ENCODE results near the gene DNAJC5.
"Not testable (repeated sequence)": the region's sequence is repeated elsewhere in the genome, so short reads cannot be mapped to it uniquely, and the experiment has no call there.

Gene DNAJC5

DNA sequence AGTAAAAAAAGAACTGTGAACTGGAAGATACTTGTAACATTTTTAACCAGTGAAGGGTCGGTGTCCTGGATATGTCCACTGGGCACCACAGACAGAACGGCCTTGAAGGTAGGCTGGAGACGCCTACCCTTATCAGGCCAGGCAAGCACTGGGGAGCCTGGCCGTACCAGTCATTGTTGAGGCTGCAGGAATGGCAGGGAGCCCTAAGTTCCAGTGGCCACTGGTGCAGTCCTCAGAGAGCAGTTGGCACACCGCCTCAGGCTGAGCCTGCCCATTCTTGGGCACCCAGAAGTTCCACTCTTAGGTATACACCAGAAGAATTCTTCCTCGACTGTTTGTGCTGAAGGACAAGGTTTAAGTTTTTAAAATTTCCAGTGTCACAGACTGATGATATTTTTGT, 20.5 kb downstream of the DNAJC5 start:
- no peak for DNase-seq

- not testable (repeated sequence) for DNase-seq
These were observed 21.5 kb downstream of the DNAJC5 start for GRCh38 chr20:63916371-63916939.

DNA sequence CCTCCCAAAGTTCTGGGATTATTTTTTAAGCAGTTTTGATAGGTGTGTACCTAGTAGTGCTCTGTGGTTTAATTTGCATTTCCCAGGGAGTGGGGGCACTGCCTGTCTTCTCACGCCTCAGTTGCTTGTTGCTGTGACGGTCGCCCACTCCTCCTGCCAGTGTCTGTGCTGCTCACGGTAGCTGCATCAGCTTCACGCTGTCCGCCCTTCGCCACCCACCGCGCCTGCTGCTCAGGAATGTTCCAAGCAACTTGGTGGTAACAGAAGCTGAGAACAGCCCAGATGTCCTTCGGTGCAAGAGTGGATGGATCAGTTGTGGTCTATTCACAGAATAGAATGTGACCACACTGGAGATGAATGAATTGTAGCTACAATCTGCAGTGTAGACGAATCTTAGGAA, 22.9 kb downstream of the DNAJC5 start:
- no peak for DNase-seq

- no peak for DNase-seq
These were observed 24.2 kb downstream of the DNAJC5 start for GRCh38 chr20:63919130-63919529.

DNA sequence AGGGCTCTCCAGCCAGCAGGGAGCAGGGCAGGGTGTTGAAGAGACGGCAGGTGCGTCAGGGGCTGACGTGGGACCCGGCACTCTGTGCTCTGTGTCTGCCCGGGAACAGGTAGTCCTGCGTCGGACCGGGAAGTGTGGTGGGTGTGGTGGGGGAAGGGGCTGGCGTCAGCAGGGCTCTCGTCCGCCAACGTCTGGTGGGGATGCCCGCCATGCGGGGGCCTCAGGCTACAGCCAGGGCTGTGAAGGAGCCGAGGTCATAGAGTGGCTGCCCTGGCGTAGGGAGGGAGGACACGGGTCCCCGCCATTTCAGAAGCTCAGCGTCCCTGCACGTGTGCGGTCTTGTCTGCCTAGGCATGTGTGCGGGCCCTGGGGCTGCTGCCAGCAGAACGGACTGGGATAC, 25.3 kb downstream of the DNAJC5 start:
- no peak for DNase-seq

GRCh38 chr20:63923651-63924050, 28.7 kb downstream of the DNAJC5 start:
- no peak for DNase-seq

DNA sequence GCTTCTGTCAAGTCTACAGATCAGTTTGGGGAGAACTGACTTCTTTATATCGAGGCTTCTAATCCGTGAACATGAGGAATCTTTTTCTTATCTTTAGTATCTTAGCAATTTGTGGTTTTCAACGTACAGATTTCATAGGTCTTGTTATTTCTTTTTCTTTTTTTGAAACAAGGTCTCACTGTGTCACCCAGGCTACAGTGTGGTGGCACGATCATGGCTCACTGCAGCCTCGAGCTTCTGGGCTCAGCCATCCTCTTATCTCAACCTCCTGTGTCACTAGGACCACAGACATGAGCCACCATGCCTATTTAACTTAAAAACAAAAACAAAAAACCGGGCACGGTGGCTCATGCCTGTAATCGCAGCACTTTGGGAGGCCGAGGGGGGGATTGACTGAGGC, 29.3 kb downstream of the DNAJC5 start:
- no peak for DNase-seq

DNA sequence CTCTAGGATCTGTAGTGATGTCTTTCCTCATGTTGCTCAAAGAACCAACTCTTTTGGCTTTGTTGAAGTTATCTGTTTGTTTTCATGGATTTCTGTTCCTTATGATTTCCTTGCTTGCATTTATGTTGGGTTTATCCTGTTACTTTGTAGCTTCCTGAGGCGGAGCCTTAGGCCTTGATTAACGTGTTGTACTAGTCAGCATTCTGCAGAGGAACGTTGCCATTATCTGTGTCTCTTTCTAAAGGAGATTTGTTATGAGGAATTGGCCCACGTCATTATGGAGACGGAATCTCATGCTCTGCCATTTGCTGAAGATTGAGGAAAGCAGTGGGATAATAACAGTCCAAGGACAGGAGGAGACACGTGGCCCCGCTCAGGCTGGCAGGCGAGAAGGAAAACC, 31.4 kb downstream of the DNAJC5 start:
- no peak for DNase-seq

DNA sequence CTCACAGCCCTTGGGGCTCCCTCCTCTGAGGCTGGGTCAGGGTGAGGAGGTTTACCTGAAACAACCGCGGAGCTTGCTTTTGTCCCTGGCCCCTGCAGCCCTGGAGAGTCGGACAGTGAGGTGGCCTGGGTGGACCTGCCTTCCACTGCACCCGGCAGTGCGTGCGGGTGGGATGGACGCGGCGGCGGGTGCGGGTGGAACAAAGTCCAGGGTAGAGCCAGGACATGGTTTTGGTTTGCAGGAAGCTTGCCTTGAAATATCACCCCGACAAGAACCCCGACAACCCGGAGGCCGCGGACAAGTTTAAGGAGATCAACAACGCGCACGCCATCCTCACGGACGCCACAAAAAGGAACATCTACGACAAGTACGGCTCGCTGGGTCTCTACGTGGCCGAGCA, 34.1 kb downstream of the DNAJC5 start:
- DNase-seq, result no peak

- not testable (repeated sequence) for DNase-seq
These were observed 34.6 kb downstream of the DNAJC5 start for GRCh38 chr20:63929473-63929883.

DNA sequence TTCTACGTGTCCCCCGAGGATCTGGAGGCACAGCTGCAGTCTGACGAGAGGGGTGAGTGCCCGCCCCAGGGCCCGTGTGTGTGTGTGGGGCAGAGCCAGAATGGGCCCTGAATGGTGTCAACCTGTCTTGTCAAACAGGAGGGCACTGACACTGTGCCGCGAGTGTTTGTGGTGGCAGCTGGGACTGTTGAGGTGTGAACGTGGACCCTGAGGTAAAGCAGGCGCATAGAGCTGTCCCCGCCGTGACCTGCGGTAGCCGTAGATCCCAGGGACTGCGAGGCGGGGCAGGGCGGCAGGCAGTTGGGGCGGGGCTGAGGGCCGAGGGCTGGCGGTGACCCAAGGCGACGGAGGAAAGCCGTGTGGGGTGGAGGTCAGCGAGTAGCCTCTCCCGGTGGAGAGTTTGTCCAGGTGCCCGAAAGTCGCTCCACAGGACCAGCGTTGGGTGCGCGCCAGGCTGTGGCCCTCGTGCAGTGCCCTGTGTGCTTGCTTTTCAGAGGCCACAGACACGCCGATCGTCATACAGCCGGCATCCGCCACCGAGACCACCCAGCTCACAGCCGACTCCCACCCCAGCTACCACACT, 36.1 kb downstream of the DNAJC5 start:
- no peak for DNase-seq

- DNase-seq, result no peak
These were observed 36.8 kb downstream of the DNAJC5 start for GRCh38 chr20:63931735-63932134.

GRCh38 chr20:63932606-63933160, 37.8 kb downstream of the DNAJC5 start:
- DNase-seq, result no peak

DNA sequence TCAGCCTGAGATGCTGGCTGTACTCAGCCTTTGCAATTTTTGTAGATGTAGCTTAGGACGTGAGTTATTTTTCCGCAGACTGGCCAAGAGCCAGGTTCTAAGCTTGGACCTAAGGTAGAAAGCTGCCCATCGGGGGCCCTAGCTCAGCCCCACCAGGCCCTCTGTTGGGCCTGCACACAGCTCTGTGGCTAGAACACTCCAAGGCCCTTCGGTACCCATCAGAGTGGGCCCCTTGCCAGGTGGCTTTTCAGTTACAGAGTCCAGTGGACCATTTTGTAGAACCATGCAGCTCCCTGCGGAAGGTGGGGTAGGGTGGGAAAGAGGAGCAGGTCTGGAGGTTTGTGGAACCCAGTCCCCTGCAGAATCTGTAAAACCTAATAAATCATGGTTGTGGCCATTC, 38.7 kb downstream of the DNAJC5 start:
- DNase-seq, result no peak

GRCh38 chr20:63934271-63935068, 39.5 kb downstream of the DNAJC5 start:
- DNase-seq, result no peak

DNA sequence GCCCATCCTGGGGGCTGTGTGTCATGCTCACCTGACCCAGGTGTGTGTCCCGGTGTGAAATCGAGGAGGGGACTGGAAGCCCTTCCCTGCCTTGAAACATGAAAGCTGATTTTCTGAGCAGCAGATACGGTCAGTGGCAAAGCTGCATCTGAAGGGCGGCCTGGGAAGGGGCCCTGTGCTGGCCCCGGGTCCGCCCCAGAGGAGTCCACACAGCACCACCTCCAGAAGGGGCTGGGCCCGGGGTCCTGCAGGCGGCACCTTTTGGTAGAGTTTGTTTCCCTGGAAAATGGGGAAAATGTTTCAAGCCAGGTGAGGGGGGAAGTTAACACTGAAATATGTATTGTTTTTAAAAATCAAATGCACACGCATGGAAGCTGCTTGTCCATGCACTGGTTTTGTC, 40.5 kb downstream of the DNAJC5 start:
- DNase-seq, result no peak

DNA sequence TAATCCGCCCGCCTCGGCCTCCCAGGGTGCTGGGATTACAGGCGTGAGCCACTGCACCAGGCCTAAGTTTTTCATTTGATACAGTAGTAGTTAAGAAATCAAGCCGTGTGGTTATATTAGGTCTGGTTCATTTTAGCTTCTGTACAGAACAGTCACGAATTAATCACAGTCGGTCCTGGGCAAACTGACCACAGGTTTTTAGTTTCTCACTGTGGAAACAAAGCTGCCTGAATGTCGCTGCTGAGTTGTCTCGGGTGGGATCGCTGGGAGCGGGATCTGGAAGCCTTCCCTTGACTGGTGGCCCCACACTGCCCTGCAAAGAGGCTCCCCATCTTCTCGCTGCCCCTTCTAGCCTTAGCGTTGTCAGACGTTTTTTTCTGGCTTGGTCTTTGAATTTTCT, 42.7 kb downstream of the DNAJC5 start:
- no peak for DNase-seq

- no peak for DNase-seq
These were observed 44.4 kb downstream of the DNAJC5 start for GRCh38 chr20:63939061-63939935.

- DNase-seq, result no peak
These were observed 45.1 kb downstream of the DNAJC5 start for GRCh38 chr20:63940071-63940471.

DNA sequence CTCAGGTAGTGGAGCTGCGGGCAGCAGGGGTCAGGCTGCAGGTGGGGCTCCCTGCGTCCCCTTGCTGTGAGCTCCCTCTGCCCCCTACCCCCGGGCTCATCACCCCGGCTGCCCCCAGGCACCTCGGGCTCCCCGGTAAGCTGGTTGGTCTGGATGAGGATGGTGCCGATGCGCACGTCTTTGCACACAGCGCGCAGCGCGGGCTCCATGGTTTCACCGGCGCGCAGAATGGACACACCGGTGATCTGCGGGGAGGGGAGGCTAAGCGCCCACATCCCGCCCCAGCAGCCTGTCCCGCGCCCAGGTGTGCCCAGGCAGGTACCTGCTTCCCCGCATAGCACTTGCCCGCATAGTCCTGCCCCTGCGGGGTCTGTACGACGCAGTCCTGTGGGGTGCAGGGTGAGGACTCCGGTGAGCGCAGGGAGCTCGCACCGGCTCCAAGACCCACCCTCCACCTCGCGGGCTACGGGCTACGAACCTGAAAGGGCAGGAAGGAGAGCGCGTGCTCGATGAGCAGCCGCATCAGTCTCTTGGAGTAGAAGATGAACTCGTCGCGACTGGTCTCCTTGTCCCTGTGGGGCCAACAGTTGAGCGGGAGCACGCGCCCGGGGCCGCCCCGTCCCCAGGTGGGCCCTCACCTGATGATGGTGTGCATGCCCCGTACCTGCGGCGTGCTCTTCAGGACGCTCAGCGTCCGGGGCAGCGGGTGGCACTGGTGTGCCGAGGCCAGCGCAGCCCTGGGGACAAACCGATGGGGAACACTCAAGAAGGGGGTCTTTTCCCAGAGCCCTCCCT, 45.7 kb downstream of the DNAJC5 start:
- no peak for DNase-seq

DNA sequence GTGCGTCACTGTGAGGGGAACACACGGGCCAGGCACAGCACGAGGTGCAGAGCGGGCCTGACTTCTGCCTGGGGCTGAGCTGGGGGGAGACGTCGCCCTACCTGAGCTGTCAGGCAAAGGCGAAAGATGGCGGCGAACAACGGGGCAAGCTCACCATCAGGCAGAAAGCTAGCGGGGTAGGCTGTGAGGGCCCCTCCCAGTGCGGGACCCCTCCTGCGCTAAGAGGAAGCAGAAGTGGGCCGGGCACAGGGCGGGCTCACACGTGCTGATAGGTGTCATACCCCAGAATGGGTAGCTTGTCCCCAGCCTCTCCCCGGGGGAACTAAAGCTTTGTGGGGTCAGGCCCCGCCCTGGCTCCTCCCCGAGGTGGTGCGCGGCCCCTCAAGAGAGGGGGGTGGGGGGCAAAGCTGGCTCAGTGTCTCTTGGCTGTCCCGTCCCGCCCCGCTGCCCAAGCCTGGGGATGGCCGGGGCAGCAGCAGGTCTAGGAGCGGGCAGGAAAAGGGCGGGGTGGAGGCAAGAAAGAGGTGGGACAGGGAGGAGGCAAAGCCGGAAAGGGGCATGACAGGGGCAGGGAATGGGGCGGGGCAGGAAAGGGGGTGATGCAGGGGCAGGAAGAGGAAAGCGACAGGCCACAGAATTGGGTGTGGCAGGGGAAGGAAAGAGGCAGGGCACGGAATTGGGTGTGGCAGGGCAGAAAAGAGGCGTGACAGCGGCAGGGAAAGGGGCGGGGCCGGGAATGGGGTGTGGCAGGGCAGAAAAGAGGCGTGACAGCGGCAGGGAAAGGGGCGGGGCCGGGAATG, 46.6 kb downstream of the DNAJC5 start:
- DNase-seq, result no peak

Data from SIG-M5 (cell line).